HG03097 (cell line): ENCODE measurements around the gene DBNL.
A peak's percentile ranks its signal among the peaks of the same experiment; 100 is the strongest.

Experiments
- ATAC-seq: cut with Tn5 transposase; IDR thresholded peaks from one replicate; pipeline ENCODE4 v1.9.1; 2021; ENCODE audit not compliant: unreplicated experiment, low FRiP score

Gene DBNL

GRCh38 chr7:44075296-44076075, 31.0 kb downstream of the DBNL start:
- no peak for ATAC-seq

GRCh38 chr7:44076101-44076895, 31.8 kb downstream of the DBNL start:
- ATAC-seq: no peak

- no peak for ATAC-seq
These were observed 32.6 kb downstream of the DBNL start for GRCh38 chr7:44077061-44077460.

GRCh38 chr7:44077681-44078091, 33.2 kb downstream of the DBNL start:
- ATAC-seq: no peak

GRCh38 chr7:44078521-44078920, 34.0 kb downstream of the DBNL start:
- ATAC-seq: no peak

- ATAC-seq: no peak
These were observed 35.0 kb downstream of the DBNL start for GRCh38 chr7:44079331-44080021.

- no peak for ATAC-seq
These were observed 35.6 kb downstream of the DBNL start for GRCh38 chr7:44080118-44080517.

GRCh38 chr7:44080686-44081265, 36.3 kb downstream of the DBNL start:
- ATAC-seq: no peak

- ATAC-seq: no peak
These were observed 36.8 kb downstream of the DBNL start for GRCh38 chr7:44081266-44081748.

- ATAC-seq: peak; percentile 81
These were observed 38.2 kb downstream of the DBNL start for GRCh38 chr7:44082541-44083207.

GRCh38 chr7:44083796-44084195, 39.3 kb downstream of the DBNL start:
- ATAC-seq: no peak

- no peak for ATAC-seq
These were observed 40.2 kb downstream of the DBNL start for GRCh38 chr7:44084701-44085100.

GRCh38 chr7:44085546-44085945, 41.0 kb downstream of the DBNL start:
- no peak for ATAC-seq

GRCh38 chr7:44086627-44087026, 42.1 kb downstream of the DBNL start:
- ATAC-seq: no peak

- no peak for ATAC-seq
These were observed 43.7 kb downstream of the DBNL start for GRCh38 chr7:44087911-44088838.

- no peak for ATAC-seq
These were observed 48.7 kb downstream of the DBNL start for GRCh38 chr7:44093102-44093641.

- ATAC-seq: no peak
These were observed 49.9 kb downstream of the DBNL start for GRCh38 chr7:44094365-44094764.

- ATAC-seq: no peak
These were observed 50.5 kb downstream of the DBNL start for GRCh38 chr7:44094883-44095592.
